GM12801 (cell line): ENCODE data around the gene CCDC88A.

Source experiments
- TF ChIP-seq, protein P1 (sequence below): IDR thresholded peaks from one replicate; pipeline ENCODE4 v1.5.1; 2011; ENCODE audit warnings: control low read depth; ENCODE audit not compliant: insufficient read length; ENCODE audit errors: extremely low read depth

The CCDC88A gene

DNA sequence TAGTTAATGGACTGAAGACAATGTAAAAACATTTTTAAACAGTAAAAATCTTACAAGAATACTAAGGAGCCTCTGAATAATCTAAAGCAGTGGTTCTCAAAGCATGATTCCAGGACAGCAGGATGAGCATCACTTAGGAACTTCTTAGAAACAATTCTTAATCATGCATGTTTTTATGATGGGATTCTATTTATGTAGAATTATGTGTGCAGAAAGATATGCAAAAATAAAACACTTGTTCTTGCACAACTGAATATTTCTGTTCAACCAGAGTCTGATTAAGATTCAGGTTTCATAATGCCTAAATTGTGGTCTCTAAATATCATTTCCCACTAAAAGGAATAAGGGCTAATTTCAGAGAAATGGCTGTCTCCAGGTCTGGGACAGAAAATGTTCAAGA is 81.4 kb downstream of the CCDC88A start:
- TF ChIP-seq, protein P1, sequence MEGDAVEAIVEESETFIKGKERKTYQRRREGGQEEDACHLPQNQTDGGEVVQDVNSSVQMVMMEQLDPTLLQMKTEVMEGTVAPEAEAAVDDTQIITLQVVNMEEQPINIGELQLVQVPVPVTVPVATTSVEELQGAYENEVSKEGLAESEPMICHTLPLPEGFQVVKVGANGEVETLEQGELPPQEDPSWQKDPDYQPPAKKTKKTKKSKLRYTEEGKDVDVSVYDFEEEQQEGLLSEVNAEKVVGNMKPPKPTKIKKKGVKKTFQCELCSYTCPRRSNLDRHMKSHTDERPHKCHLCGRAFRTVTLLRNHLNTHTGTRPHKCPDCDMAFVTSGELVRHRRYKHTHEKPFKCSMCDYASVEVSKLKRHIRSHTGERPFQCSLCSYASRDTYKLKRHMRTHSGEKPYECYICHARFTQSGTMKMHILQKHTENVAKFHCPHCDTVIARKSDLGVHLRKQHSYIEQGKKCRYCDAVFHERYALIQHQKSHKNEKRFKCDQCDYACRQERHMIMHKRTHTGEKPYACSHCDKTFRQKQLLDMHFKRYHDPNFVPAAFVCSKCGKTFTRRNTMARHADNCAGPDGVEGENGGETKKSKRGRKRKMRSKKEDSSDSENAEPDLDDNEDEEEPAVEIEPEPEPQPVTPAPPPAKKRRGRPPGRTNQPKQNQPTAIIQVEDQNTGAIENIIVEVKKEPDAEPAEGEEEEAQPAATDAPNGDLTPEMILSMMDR: no peak

DNA sequence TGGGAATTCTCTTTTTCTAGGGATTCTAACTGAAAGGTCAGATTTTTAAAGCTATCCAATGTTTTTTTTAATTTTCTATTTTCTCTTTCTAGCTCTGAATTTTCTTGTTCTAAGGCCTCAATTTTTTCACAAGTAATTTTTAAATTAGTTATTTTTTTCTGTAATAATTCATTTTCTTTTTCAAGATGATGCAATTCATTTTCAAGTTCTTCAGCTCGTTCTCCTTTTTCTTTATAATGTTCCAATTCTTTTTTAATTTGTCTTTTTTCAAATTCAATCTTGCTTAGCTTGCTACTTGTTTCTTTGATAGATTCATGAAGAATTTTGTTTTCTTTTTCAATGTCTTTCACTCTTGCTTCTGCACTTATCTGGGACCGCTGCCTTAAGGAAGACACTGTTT is 84.9 kb downstream of the CCDC88A start:
- TF ChIP-seq, protein P1: no peak

DNA sequence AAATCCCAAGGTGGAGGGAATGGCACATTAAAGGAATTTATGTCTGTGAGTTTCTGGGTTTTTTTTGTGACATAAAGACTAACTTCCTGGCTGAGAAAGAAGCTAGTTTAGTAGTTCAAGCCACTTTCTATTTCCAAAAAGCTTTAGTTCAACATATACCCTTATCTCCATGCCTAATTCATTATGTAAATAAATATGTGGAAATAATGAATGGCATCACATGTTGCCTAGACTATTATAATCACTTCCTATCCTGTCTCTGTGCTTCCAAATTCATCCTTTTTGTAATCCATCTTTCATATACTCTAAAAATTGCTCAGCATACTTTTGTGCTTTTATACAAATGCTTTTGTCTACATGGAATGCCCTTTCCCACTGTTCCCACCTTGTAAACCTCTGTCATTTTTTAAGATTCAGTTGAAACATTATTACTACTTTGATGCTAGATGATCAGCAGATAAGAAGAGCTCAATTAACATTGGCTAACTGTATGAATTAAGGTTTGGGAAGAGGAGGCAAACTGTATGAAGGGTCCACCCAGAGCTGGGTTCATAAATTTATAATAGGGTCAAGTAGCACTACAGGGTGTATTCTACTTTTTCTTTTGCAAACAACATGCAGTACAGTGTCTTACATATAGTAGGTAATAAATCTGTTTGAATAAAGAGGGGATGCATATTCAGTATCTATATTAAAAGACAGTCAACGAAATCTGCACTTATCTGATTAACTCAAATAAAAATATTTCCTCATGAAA is 88.9 kb downstream of the CCDC88A start:
- TF ChIP-seq, protein P1: no peak

DNA sequence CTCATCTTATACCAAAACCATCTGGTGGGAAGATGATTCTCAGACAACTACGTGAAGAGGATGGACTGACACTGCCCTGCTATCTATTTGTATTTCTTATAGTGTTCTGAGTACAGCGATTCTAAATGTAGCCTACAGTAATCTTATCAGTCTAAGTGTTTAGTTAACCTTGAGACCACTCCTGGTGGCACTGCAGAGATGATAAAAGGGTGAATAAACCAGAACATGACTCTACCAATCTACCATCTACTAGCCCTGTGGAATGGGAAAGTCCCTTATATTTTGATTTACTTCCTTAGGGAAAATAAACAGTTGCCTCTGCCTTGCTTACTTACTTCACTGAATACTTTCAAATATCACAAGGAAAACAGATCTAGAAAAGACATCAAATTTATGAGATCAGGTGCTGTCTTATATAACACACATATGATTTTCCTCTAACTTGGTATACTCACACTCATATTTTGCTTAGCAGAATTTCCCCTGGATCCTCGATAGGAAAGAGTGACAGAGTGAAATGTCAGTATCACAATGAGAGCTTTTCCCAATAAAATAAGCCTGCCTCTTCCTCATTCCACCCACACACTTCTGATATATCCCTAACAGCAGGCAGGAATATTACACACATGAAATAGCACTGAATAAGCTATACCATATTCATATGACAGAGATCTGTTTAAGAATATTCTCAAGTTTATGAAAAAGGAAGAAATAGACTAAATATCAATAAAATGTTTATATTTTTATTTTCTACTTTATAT is 92.0 kb downstream of the CCDC88A start:
- TF ChIP-seq, protein P1: no peak

DNA sequence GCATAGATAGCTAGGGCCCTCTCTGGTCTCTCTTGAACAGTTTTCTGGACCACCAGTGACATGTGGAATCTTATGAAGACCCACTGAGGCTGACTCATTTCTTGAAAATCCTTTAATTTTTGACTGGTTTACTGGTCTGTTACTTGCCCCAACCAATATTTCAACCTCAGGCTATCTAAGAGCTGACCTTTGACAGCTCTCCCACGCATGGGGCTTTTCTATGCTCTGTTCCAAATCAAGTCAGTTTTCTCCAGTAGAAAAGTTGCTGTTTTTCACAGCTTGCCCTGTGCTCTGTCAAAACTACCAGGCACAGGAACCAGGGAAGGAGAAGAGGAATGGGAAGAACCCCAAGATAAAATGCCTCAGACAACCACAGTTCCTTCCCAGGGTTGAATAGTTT is 104.7 kb downstream of the CCDC88A start:
- TF ChIP-seq, protein P1: no peak

DNA sequence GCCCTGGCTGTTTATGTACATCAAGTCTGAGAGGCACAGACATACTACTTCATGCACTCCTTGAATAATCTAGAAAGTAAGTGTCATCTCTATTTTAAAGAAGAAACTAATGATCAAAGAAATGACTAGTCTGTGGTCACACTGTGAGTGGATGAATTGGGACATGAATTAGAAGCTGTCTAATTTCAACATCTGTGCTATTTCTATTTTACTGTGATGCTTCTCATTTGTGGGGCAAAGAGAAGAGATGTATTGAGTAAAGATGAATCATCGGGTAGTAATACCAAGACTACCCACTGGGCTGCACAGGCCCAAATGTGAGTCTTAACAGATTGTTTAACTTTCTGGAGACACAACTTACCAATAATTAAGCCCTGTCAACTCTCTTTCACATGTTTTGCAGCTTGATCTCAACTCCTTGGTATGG is 108.2 kb downstream of the CCDC88A start:
- TF ChIP-seq, protein P1: no peak

DNA sequence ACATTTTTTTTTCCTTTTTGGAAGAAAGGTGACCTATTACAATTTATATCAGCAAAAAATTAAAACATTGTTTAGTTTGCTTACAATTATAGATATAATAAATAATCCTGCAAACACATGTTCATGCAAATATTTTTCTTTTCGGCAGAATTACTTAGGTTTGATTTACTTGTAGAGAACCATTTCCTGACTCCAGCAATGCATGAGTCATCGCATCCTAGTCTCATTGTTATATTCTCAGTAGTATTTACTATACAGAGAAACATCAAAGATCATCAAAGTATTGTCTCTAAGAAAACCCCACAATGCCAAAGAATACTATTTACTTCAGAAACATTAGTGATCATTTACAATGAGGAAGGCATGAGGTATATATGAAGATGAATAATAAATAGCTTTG is 110.2 kb downstream of the CCDC88A start:
- TF ChIP-seq, protein P1: no peak
